ENCODE results near the gene QRFP.

QRFP gene

GRCh38 chr9:130922893-130923610, 26.4 kb upstream of the QRFP start:
- Histone ChIP-seq H3K9ac (ENCODE audit: low read depth, low read length) (no peak overlapping the region), H3K9me3 (ENCODE audit: insufficient read depth, low read length, severe bottlenecking) (no peaks in the 10 kb centered on the region), H3K4me2 (ENCODE audit: insufficient read depth, low read length) (no peak overlapping the region), H3K27ac (ENCODE audit: low read length) (no peak overlapping the region), H3K4me1 (ENCODE audit: insufficient read depth, low read length) (no peaks in the 10 kb centered on the region), H3K27me3 (ENCODE audit: insufficient read depth, low read length, poor library complexity) (no peaks in the 10 kb centered on the region), H3K36me3 (ENCODE audit: insufficient read depth, low read length) (no peaks in the 10 kb centered on the region), H3K4me3 (ENCODE audit: low read depth in 1 of 2, low read length in 2 of 2) (no peak overlapping the region), H3K79me2 (ENCODE audit: insufficient read depth, low read length) (no peaks in the 10 kb centered on the region), H4K20me1 (ENCODE audit: insufficient read depth, low read length) (no peaks in the 10 kb centered on the region), H2AFZ (ENCODE audit: low read depth, low read length) (no peak overlapping the region)
- ATAC-seq (ENCODE audit: insufficient read depth, low read depth) (no peak), DNase-seq (no peak)
- TF ChIP-seq CTCF (IDR thresholded peaks at IDR 0.05; ENCODE audit: borderline replicate concordance, extremely low read depth, low read length, poor library complexity, severe bottlenecking) (no peak), EZH2 (IDR thresholded peaks at IDR 0.05; ENCODE audit: borderline replicate concordance, low read depth, low read length, severe bottlenecking) (no peak)

- Histone ChIP-seq H3K27me3 (ENCODE audit: insufficient read depth, low read length, poor library complexity) (no peaks in the 10 kb centered on the region), H3K4me2 (ENCODE audit: insufficient read depth, low read length) (no peak overlapping the region), H3K79me2 (ENCODE audit: insufficient read depth, low read length) (no peaks in the 10 kb centered on the region), H3K36me3 (ENCODE audit: insufficient read depth, low read length) (no peaks in the 10 kb centered on the region), H3K4me1 (ENCODE audit: insufficient read depth, low read length) (no peaks in the 10 kb centered on the region), H3K27ac (ENCODE audit: low read length) (no peak overlapping the region), H3K4me3 (ENCODE audit: low read depth in 1 of 2, low read length in 2 of 2) (no peak overlapping the region), H2AFZ (ENCODE audit: low read depth, low read length) (no peak overlapping the region), H4K20me1 (ENCODE audit: insufficient read depth, low read length) (no peaks in the 10 kb centered on the region), H3K9ac (ENCODE audit: low read depth, low read length) (no peak overlapping the region), H3K9me3 (ENCODE audit: insufficient read depth, low read length, severe bottlenecking) (no peaks in the 10 kb centered on the region)
- TF ChIP-seq CTCF (IDR thresholded peaks at IDR 0.05; ENCODE audit: borderline replicate concordance, extremely low read depth, low read length, poor library complexity, severe bottlenecking) (no peak), EZH2 (IDR thresholded peaks at IDR 0.05; ENCODE audit: borderline replicate concordance, low read depth, low read length, severe bottlenecking) (no peak)
- DNase-seq (no peak), ATAC-seq (ENCODE audit: insufficient read depth, low read depth) (no peak)
Measured at GRCh38 chr9:130921989-130922892, 25.6 kb upstream of the QRFP start.

GRCh38 chr9:130921300-130921988, 24.8 kb upstream of the QRFP start:
- H3K36me3 ChIP-seq (ENCODE audit: insufficient read depth, low read length) = no peaks in the 10 kb centered on the region
- no peaks in the 10 kb centered on the region for H3K27me3 ChIP-seq (ENCODE audit: insufficient read depth, low read length, poor library complexity)
- H4K20me1 ChIP-seq (ENCODE audit: insufficient read depth, low read length) = no peaks in the 10 kb centered on the region
- no peaks in the 10 kb centered on the region for H3K4me1 ChIP-seq (ENCODE audit: insufficient read depth, low read length)
- no peak overlapping the region for H2AFZ ChIP-seq (ENCODE audit: low read depth, low read length)
- no peak for TF ChIP-seq EZH2 (IDR thresholded peaks at IDR 0.05; ENCODE audit: borderline replicate concordance, low read depth, low read length, severe bottlenecking)
- TF ChIP-seq CTCF (IDR thresholded peaks at IDR 0.05; ENCODE audit: borderline replicate concordance, extremely low read depth, low read length, poor library complexity, severe bottlenecking) = no peak
- H3K9ac ChIP-seq (ENCODE audit: low read depth, low read length) = no peak overlapping the region
- no peak overlapping the region for H3K4me2 ChIP-seq (ENCODE audit: insufficient read depth, low read length)
- ATAC-seq (ENCODE audit: insufficient read depth, low read depth) = no peak
- no peak overlapping the region for H3K4me3 ChIP-seq (ENCODE audit: low read depth in 1 of 2, low read length in 2 of 2)
- no peak overlapping the region for H3K27ac ChIP-seq (ENCODE audit: low read length)
- DNase-seq = no peak
- H3K9me3 ChIP-seq (ENCODE audit: insufficient read depth, low read length, severe bottlenecking) = no peaks in the 10 kb centered on the region
- H3K79me2 ChIP-seq (ENCODE audit: insufficient read depth, low read length) = no peaks in the 10 kb centered on the region

Data from DND-41 (cell line).